HG03025 (cell line): ENCODE results near the gene IRF5.
"Not testable (repeated sequence)": the region's sequence is repeated elsewhere in the genome, so short reads cannot be mapped to it uniquely, and the experiment has no call there.

Experiments
- ATAC-seq: cut with Tn5 transposase; IDR thresholded peaks from one replicate; pipeline ENCODE4 v1.9.1; 2021; ENCODE audit warnings: mild to moderate bottlenecking, moderate library complexity; ENCODE audit not compliant: unreplicated experiment, low FRiP score

IRF5 gene

GRCh38 chr7:128937271-128937646, 468 bp upstream of the IRF5 start:
- ATAC-seq: no peak

GRCh38 chr7:128938544-128939074, 882 bp downstream of the IRF5 start:
- no peak for ATAC-seq

- peak; percentile 6 for ATAC-seq
Measured at GRCh38 chr7:128939075-128939860, 1.5 kb downstream of the IRF5 start.

GRCh38 chr7:128939861-128940410, 2.2 kb downstream of the IRF5 start:
- peak; percentile 12 for ATAC-seq

GRCh38 chr7:128940494-128941322, 3.0 kb downstream of the IRF5 start:
- peak; percentile 62 for ATAC-seq

- ATAC-seq: no peak
Measured at GRCh38 chr7:128941323-128941890, 3.7 kb downstream of the IRF5 start.

- no peak for ATAC-seq
Measured at GRCh38 chr7:128941946-128942526, 4.3 kb downstream of the IRF5 start.

- not testable (repeated sequence) for ATAC-seq
Measured at GRCh38 chr7:128943251-128943650, 5.5 kb downstream of the IRF5 start.

GRCh38 chr7:128944487-128945236, 6.9 kb downstream of the IRF5 start:
- ATAC-seq: no peak

GRCh38 chr7:128945668-128946366, 8.1 kb downstream of the IRF5 start:
- ATAC-seq: no peak

GRCh38 chr7:128946936-128947830, 9.5 kb downstream of the IRF5 start:
- ATAC-seq: no peak

- ATAC-seq: no peak
Measured at GRCh38 chr7:128947854-128948253, 10.1 kb downstream of the IRF5 start.

GRCh38 chr7:128948312-128948973, 10.7 kb downstream of the IRF5 start:
- ATAC-seq: no peak

GRCh38 chr7:128948976-128949760, 11.4 kb downstream of the IRF5 start:
- no peak for ATAC-seq

- no peak for ATAC-seq
Measured at GRCh38 chr7:128951296-128951695, 13.6 kb downstream of the IRF5 start.

- ATAC-seq: no peak
Measured at GRCh38 chr7:128954150-128954549, 16.4 kb downstream of the IRF5 start.
